Activated CD4-positive, alpha-beta T cell treated with anti-CD3 and anti-CD28 coated beads, Interleukin-2, amount 50 U/mL, for 16 hours (primary cell): ENCODE data around the gene DPM2.
A peak's percentile ranks its signal among the peaks of the same experiment; 100 is the strongest.

Experiments
- DNase-seq: peaks from one replicate; pipeline ENCODE4 v3.0.0-alpha.2; 2020

The DPM2 gene

GRCh38 chr9:127953768-127954505, 16.3 kb upstream of the DPM2 start:
- no peak for DNase-seq

GRCh38 chr9:127953154-127953553, 15.5 kb upstream of the DPM2 start:
- DNase-seq: no peak

- no peak for DNase-seq
Measured at GRCh38 chr9:127950513-127951289, 13.0 kb upstream of the DPM2 start.

- DNase-seq: no peak
Measured at GRCh38 chr9:127949827-127950512, 12.3 kb upstream of the DPM2 start.

- DNase-seq: no peak
Measured at GRCh38 chr9:127947841-127948710, 10.4 kb upstream of the DPM2 start.

- DNase-seq: no peak
Measured at GRCh38 chr9:127946728-127947127, 9.1 kb upstream of the DPM2 start.

GRCh38 chr9:127945942-127946341, 8.3 kb upstream of the DPM2 start:
- DNase-seq: no peak

GRCh38 chr9:127945338-127945737, 7.7 kb upstream of the DPM2 start:
- no peak for DNase-seq

GRCh38 chr9:127944586-127945218, 7.0 kb upstream of the DPM2 start:
- DNase-seq: no peak

- DNase-seq: peak; percentile 80
Measured at GRCh38 chr9:127943731-127944144, 6.1 kb upstream of the DPM2 start.

- no peak for DNase-seq
Measured at GRCh38 chr9:127943011-127943662, 5.5 kb upstream of the DPM2 start.

- peak; percentile 67 for DNase-seq
Measured at GRCh38 chr9:127942216-127943010, 4.8 kb upstream of the DPM2 start.

GRCh38 chr9:127941961-127942215, 4.2 kb upstream of the DPM2 start:
- no peak for DNase-seq

GRCh38 chr9:127941062-127941960, 3.7 kb upstream of the DPM2 start:
- no peak for DNase-seq

- no peak for DNase-seq
Measured at GRCh38 chr9:127940593-127940992, 2.9 kb upstream of the DPM2 start.

GRCh38 chr9:127938298-127938690, 640 bp upstream of the DPM2 start:
- DNase-seq: no peak

GRCh38 chr9:127937056-127937387, 632 bp downstream of the DPM2 start:
- DNase-seq: no peak

GRCh38 chr9:127936347-127936852, 1.3 kb downstream of the DPM2 start:
- no peak for DNase-seq

GRCh38 chr9:127935765-127936221, 1.9 kb downstream of the DPM2 start:
- DNase-seq: no peak

- no peak for DNase-seq
Measured at GRCh38 chr9:127934986-127935385, 2.7 kb downstream of the DPM2 start.
